Chondrocyte (in vitro differentiated cells): ENCODE data around the gene LRRC49. TPM values are rescaled to one million over a fixed set of nuclear protein-coding genes. Genes with fewer than 3 reads are reported as not detected.

Source experiments
- DNase-seq: peaks from one replicate; pipeline ENCODE4 v3.0.0; 2021; ENCODE audit warnings: mixed read lengths, low spot score
- H3K27ac Mint-ChIP-seq: one replicate; pipeline ENCODE4 v1.8.0; 2021; ENCODE audit warnings: mild to moderate bottlenecking, moderate library complexity, mixed read lengths; ENCODE audit not compliant: unreplicated experiment
- H3K27me3 Mint-ChIP-seq: 2 replicates; pipeline ENCODE4 v1.8.0; 2021; ENCODE audit warnings: low read depth, mixed read lengths
- H3K36me3 Mint-ChIP-seq: 2 replicates; pipeline ENCODE4 v1.8.0; 2021; ENCODE audit warnings: low read depth, mixed read lengths
- H3K4me1 Mint-ChIP-seq: 2 replicates; pipeline ENCODE4 v1.8.0; 2021; ENCODE audit warnings: low read depth, mild to moderate bottlenecking, mixed read lengths
- H3K4me3 Mint-ChIP-seq: one replicate; pipeline ENCODE4 v1.8.0; 2021; ENCODE audit warnings: mild to moderate bottlenecking, moderate library complexity, mixed read lengths; ENCODE audit not compliant: unreplicated experiment
- H3K9me3 Mint-ChIP-seq: 2 replicates; pipeline ENCODE4 v1.8.0; 2021; ENCODE audit warnings: low read depth, mixed read lengths
- total RNA-seq: library from RNA; stranded (reverse); gene quantifications from 3 replicates; pipeline ENCODE4 v1.2.1, GENCODE V29; 2021
- TF ChIP-seq, protein P1 (sequence below): fragments of 200-600 bp; sonication (generic); IDR thresholded peaks from 2 replicates; pipeline ENCODE4 v1.5.0; 2021; ENCODE audit warnings: antibody characterized with exemption, mild to moderate bottlenecking, moderate library complexity

Gene LRRC49
- total RNA-seq, 1 donor from 2014 or later = 8.8 TPM

DNA sequence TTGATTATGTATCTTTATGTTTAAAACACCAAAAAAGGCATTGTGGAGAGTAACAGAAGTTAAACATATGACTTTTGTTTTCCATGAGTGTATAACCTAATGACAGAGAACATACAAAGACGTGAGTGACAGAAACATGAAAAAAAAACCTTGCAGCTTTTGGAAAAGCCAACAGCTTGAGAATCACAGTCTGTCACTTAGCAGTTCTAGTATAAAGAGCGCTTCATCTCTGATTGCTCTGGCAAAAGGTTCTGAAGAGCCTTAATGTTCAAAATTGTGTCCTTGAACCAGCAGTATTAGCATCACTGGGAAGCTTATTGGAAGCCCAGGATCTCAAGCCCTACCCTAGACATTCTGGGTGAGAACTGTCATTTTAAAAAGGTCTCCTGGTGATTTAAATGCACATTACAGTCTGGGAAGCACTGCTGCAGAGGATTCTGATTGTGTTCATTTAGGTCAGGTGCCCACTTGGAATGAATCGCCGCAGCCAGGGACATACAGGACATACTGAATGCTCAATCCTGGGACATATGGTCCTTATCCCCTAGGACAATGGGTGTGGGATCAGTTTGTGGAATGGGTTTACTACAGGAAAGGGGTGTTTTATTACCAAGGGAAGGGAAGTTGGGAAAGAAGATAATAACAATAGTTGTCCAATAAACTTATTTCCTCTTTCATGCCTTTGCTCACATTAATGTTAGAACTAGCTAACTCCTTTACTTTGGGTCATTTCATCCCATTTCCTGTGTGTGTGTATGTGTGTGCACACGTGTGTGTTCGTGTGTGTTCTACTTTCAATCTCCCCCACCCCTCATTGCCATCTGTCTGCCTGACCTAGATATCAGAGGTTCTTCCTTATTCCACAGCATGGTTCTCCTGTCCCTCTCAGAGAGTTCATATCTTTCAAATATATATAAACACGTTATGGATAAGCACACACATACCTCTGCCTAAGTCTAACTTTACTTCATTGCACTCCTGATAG lies 55.0 kb downstream of the LRRC49 start:
- DNase-seq = no peak
- Mint-ChIP-seq H3K27ac (no peak overlapping the region), H3K9me3 (peaks cover 14% of the 10 kb centered on the region), H3K4me1 (peaks cover 7% of the 10 kb centered on the region), H3K4me3 (no peak overlapping the region), H3K27me3 (no peaks in the 10 kb centered on the region), H3K36me3 (peaks cover 16% of the 10 kb centered on the region)
- TF ChIP-seq, protein P1, sequence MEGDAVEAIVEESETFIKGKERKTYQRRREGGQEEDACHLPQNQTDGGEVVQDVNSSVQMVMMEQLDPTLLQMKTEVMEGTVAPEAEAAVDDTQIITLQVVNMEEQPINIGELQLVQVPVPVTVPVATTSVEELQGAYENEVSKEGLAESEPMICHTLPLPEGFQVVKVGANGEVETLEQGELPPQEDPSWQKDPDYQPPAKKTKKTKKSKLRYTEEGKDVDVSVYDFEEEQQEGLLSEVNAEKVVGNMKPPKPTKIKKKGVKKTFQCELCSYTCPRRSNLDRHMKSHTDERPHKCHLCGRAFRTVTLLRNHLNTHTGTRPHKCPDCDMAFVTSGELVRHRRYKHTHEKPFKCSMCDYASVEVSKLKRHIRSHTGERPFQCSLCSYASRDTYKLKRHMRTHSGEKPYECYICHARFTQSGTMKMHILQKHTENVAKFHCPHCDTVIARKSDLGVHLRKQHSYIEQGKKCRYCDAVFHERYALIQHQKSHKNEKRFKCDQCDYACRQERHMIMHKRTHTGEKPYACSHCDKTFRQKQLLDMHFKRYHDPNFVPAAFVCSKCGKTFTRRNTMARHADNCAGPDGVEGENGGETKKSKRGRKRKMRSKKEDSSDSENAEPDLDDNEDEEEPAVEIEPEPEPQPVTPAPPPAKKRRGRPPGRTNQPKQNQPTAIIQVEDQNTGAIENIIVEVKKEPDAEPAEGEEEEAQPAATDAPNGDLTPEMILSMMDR = no peak

GRCh38 chr15:70950953-70951352 lies 58.3 kb downstream of the LRRC49 start:
- no peak for DNase-seq
- Mint-ChIP-seq H3K27me3 (no peaks in the 10 kb centered on the region), H3K27ac (no peak overlapping the region), H3K9me3 (peaks cover 14% of the 10 kb centered on the region), H3K36me3 (peaks cover 11% of the 10 kb centered on the region), H3K4me1 (peaks cover 18% of the 10 kb centered on the region), H3K4me3 (no peak overlapping the region)
- TF ChIP-seq, protein P1 = no peak

- Mint-ChIP-seq H3K36me3 (peaks cover 8% of the 10 kb centered on the region), H3K4me3 (no peak overlapping the region), H3K4me1 (peaks cover 29% of the 10 kb centered on the region), H3K27me3 (no peaks in the 10 kb centered on the region), H3K9me3 (peaks cover 14% of the 10 kb centered on the region), H3K27ac (no peak overlapping the region)
- no peak for DNase-seq
- TF ChIP-seq, protein P1 = no peak
Measured at GRCh38 chr15:70954171-70954570, 61.5 kb downstream of the LRRC49 start.

- DNase-seq = no peak
- Mint-ChIP-seq H3K36me3 (peaks cover 8% of the 10 kb centered on the region), H3K9me3 (peaks cover 14% of the 10 kb centered on the region), H3K4me3 (no peak overlapping the region), H3K27me3 (no peaks in the 10 kb centered on the region), H3K4me1 (peaks cover 29% of the 10 kb centered on the region), H3K27ac (no peak overlapping the region)
- TF ChIP-seq, protein P1 = no peak
Measured at GRCh38 chr15:70954733-70955132, 62.1 kb downstream of the LRRC49 start.

- no peak overlapping the region for H3K4me3 Mint-ChIP-seq
- peaks cover 15% of the 10 kb centered on the region for H3K9me3 Mint-ChIP-seq
- H3K4me1 Mint-ChIP-seq = peaks cover 29% of the 10 kb centered on the region
- TF ChIP-seq, protein P1 = no peak
- peaks cover 8% of the 10 kb centered on the region for H3K36me3 Mint-ChIP-seq
- H3K27me3 Mint-ChIP-seq = no peaks in the 10 kb centered on the region
- DNase-seq = no peak
- no peak overlapping the region for H3K27ac Mint-ChIP-seq
Measured at GRCh38 chr15:70955151-70955550, 62.5 kb downstream of the LRRC49 start.
